H9 (cell line): ENCODE data around the gene RABGEF1. TPM values are rescaled to one million over a fixed set of nuclear protein-coding genes. Genes with fewer than 3 reads are reported as not detected.

Experiments
- DNase-seq: peaks from one replicate; pipeline ENCODE4 v3.0.0-alpha.2; 2017
- H2AFZ ChIP-seq: one replicate; pipeline ENCODE4 v1.6.1; 2013; ENCODE audit warnings: mild to moderate bottlenecking, low read length, control low read depth, moderate library complexity
- H2AK5ac ChIP-seq: 2 replicates; pipeline ENCODE4 v1.6.1; 2013; ENCODE audit warnings: low read length, control low read depth, mixed read lengths; ENCODE audit not compliant: insufficient read length
- H2BK120ac ChIP-seq: one replicate; pipeline ENCODE4 v1.6.1; 2013; ENCODE audit warnings: low read depth, mild to moderate bottlenecking, low read length, control low read depth, inconsistent platforms; ENCODE audit not compliant: poor library complexity, severe bottlenecking
- H2BK12ac ChIP-seq: 2 replicates; pipeline ENCODE4 v1.6.1; 2013; ENCODE audit warnings: low read length, control low read depth, mixed read lengths, low read depth; ENCODE audit not compliant: insufficient read length
- H2BK15ac ChIP-seq: 2 replicates; pipeline ENCODE4 v1.6.1; 2013; ENCODE audit warnings: low read depth, low read length, control low read depth
- H2BK20ac ChIP-seq: one replicate; pipeline ENCODE4 v1.6.1; 2013; ENCODE audit warnings: low read depth, mild to moderate bottlenecking, low read length, control low read depth, inconsistent platforms; ENCODE audit not compliant: poor library complexity, severe bottlenecking
- H2BK5ac ChIP-seq: 2 replicates; pipeline ENCODE4 v1.6.1; 2013; ENCODE audit warnings: low read length, control low read depth, mixed read lengths; ENCODE audit not compliant: insufficient read length
- H3K14ac ChIP-seq: 2 replicates; pipeline ENCODE4 v1.6.1; 2013; ENCODE audit warnings: low read length, control low read depth; ENCODE audit not compliant: insufficient read depth
- H3K18ac ChIP-seq: 2 replicates; pipeline ENCODE4 v1.6.1; 2013; ENCODE audit warnings: low read depth, mild to moderate bottlenecking, mixed read lengths, low read length, control low read depth; ENCODE audit not compliant: insufficient read length
- H3K23ac ChIP-seq: 2 replicates; pipeline ENCODE4 v1.6.1; 2013; ENCODE audit warnings: low read length, control low read depth, mixed read lengths, low read depth; ENCODE audit not compliant: insufficient read length
- H3K23me2 ChIP-seq: 2 replicates; pipeline ENCODE4 v1.6.1; 2013; ENCODE audit warnings: low read depth, mild to moderate bottlenecking, mixed read lengths, low read length, control low read depth; ENCODE audit not compliant: insufficient read length, poor library complexity, severe bottlenecking
- H3K27ac ChIP-seq: 2 replicates; pipeline ENCODE4 v1.5.1; 2013; ENCODE audit warnings: low read length, control low read depth, mixed read lengths, low read depth; ENCODE audit not compliant: insufficient read length
- H3K27me3 ChIP-seq: 2 replicates; pipeline ENCODE4 v1.6.1; 2013; ENCODE audit warnings: low read length, control low read depth, inconsistent platforms; ENCODE audit not compliant: insufficient read depth
- H3K4ac ChIP-seq: 2 replicates; pipeline ENCODE4 v1.6.1; 2013; ENCODE audit warnings: low read depth, mild to moderate bottlenecking, control low read depth, inconsistent platforms, low read length, moderate library complexity
- H3K4me1 ChIP-seq: 2 replicates; pipeline ENCODE4 v1.6.1; 2013; ENCODE audit warnings: low read length, control low read depth, inconsistent platforms; ENCODE audit not compliant: insufficient read depth
- H3K4me2 ChIP-seq: 2 replicates; pipeline ENCODE4 v1.6.1; 2013; ENCODE audit warnings: low read length, control low read depth, mixed read lengths; ENCODE audit not compliant: insufficient read length, insufficient read depth
- H3K56ac ChIP-seq: 2 replicates; pipeline ENCODE4 v1.6.1; 2013; ENCODE audit warnings: low read depth, mild to moderate bottlenecking, mixed read lengths, low read length, control low read depth; ENCODE audit not compliant: insufficient read length
- H3K79me1 ChIP-seq: 2 replicates; pipeline ENCODE4 v1.6.1; 2013; ENCODE audit warnings: low read depth, mild to moderate bottlenecking, moderate library complexity, low read length, control low read depth, inconsistent platforms; ENCODE audit not compliant: insufficient read depth, poor library complexity, severe bottlenecking
- H3K79me2 ChIP-seq: 2 replicates; pipeline ENCODE4 v1.6.1; 2013; ENCODE audit warnings: low read length, control low read depth, inconsistent platforms; ENCODE audit not compliant: insufficient read depth
- H3K9ac ChIP-seq: 2 replicates; pipeline ENCODE4 v1.6.1; 2013; ENCODE audit warnings: low read length, control low read depth, mixed read lengths; ENCODE audit not compliant: insufficient read length; ENCODE audit errors: extremely low read depth
- H3K9me3 ChIP-seq: one replicate; pipeline ENCODE4 v1.6.1; 2013; ENCODE audit warnings: low read depth, low read length, inconsistent platforms; ENCODE audit not compliant: control insufficient read depth
- H3T11ph ChIP-seq: one replicate; pipeline ENCODE4 v1.6.1; 2013; ENCODE audit warnings: mild to moderate bottlenecking, low read length, control low read depth, inconsistent platforms
- H4K20me1 ChIP-seq: one replicate; pipeline ENCODE4 v1.6.1; 2013; ENCODE audit not compliant: control insufficient read depth, insufficient read length, insufficient read depth
- H4K5ac ChIP-seq: 2 replicates; pipeline ENCODE4 v1.6.1; 2013; ENCODE audit warnings: low read depth, mild to moderate bottlenecking, mixed read lengths, low read length, control low read depth; ENCODE audit not compliant: insufficient read length
- H4K8ac ChIP-seq: replicated peaks from 2 replicates; pipeline ENCODE4 v1.6.1; 2013; ENCODE audit warnings: low read length, control low read depth, mixed read lengths, low read depth; ENCODE audit not compliant: insufficient read length
- H4K91ac ChIP-seq: 2 replicates; pipeline ENCODE4 v1.6.1; 2013; ENCODE audit warnings: low read depth, mild to moderate bottlenecking, moderate library complexity, mixed read lengths, low read length, control low read depth; ENCODE audit not compliant: insufficient read length
- H3K27ac Mint-ChIP-seq, 3 experiments: 2 replicates in 2 of 3; 3 replicates in 1 of 3; pipeline ENCODE4 v1.8.0; 2020 to 2021; ENCODE audit warnings: mixed read lengths in 3 of 3, mild to moderate bottlenecking in 1 of 3, moderate library complexity in 1 of 3
- H3K27me3 Mint-ChIP-seq: 2 replicates; pipeline ENCODE4 v1.8.0; 2021; ENCODE audit warnings: low read depth, mild to moderate bottlenecking, moderate library complexity, mixed read lengths
- H3K36me3 Mint-ChIP-seq, 3 experiments: 2 replicates in 2 of 3; 3 replicates in 1 of 3; pipeline ENCODE4 v1.8.0; 2020 to 2021; ENCODE audit warnings: low read depth in 3 of 3, mixed read lengths in 3 of 3; ENCODE audit not compliant: insufficient read depth in 1 of 3
- H3K4me1 Mint-ChIP-seq, 2 experiments: 2 replicates each; pipeline ENCODE4 v1.8.0; 2020; ENCODE audit warnings: mixed read lengths in 2 of 2
- H3K4me3 Mint-ChIP-seq, 2 experiments: 2 replicates in 1 of 2; 3 replicates in 1 of 2; pipeline ENCODE4 v1.8.0; 2020 to 2021; ENCODE audit warnings: mild to moderate bottlenecking in 2 of 2, mixed read lengths in 2 of 2, moderate library complexity in 1 of 2
- H3K9me3 Mint-ChIP-seq, 2 experiments: 2 replicates in 1 of 2; 3 replicates in 1 of 2; pipeline ENCODE4 v1.8.0; 2020; ENCODE audit warnings: mild to moderate bottlenecking in 2 of 2, mixed read lengths in 2 of 2, moderate library complexity in 1 of 2
- WGBS: extraction: QIAGEN DNeasy Blood & Tissue Kit; methylation state at CpG from one replicate; pipeline ENCODE4 v1.1.7; 2013; ENCODE audit warnings: missing lambda C conversion rate, low lambda C conversion rate, mixed read lengths; ENCODE audit not compliant: insufficient read length; ENCODE audit errors: extremely low coverage; 5-methylcytosine and 5-hydroxymethylcytosine counted together
- total RNA-seq: library from RNA; stranded (reverse); gene quantifications from 2 replicates; pipeline ENCODE4 v1.2.1, GENCODE V29; 2021
- TF ChIP-seq, protein P1 (sequence below): fragments of 200-600 bp; sonication (generic); conservative IDR thresholded peaks from 3 replicates; pipeline ENCODE4 v1.8.0; 2021; ENCODE audit warnings: antibody characterized with exemption, mild to moderate bottlenecking

RABGEF1 gene
- total RNA-seq, 1 experiment from 2014 or later, result 17.3 TPM

DNA sequence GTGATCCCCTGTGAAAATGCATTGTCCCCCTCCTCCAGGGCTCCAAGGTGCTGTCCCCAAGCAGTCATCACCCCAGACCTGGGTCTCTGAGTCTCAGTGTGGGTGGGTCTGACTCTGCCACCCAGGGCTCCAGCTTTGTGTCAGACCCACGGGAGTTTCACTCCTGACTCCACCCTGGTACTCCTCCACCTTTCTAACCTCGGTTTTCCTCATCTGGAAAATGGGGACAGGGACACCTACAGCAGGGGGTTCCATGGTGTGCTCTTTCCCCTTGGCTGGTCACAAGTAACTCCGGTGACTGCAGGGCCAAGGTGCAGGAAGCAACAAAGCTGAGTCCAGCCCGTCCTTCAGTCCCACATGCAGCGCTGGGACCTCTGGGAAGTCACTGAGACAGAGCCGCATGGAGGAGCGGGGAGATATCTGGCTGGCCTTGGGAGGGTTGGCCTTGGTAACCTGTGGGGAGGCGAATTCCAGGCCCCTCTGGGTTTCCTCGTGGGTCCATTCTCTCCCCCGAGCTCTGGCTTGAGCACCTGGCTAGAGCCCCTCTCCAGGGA lies 41.8 kb upstream of the RABGEF1 start:
- Histone ChIP-seq H4K91ac (no peak overlapping the region), H3K79me1 (no peaks in the 10 kb centered on the region), H3T11ph (no peak overlapping the region), H3K23me2 (no peaks in the 10 kb centered on the region), H2AFZ (no peak overlapping the region), H3K18ac (no peak overlapping the region), H4K20me1 (no peaks in the 10 kb centered on the region), H4K8ac (no peak overlapping the region), H3K56ac (no peak overlapping the region), H2BK20ac (no peak overlapping the region), H3K27ac (no peak overlapping the region), H3K9me3 (no peaks in the 10 kb centered on the region), H3K4ac (no peak overlapping the region), H3K79me2 (no peaks in the 10 kb centered on the region), H2AK5ac (no peak overlapping the region), H3K4me1 (no peaks in the 10 kb centered on the region), H3K14ac (peak overlapping the region; percentile 49; the same call in 1 of the 2 replicates), H3K4me2 (no peak overlapping the region), H3K27me3 (no peaks in the 10 kb centered on the region), H2BK15ac (no peak overlapping the region), H2BK5ac (no peak overlapping the region), H2BK120ac (no peak overlapping the region), H2BK12ac (no peak overlapping the region), H4K5ac (no peak overlapping the region), H3K9ac (no peak overlapping the region), H3K23ac (no peak overlapping the region)
- no peaks in the 10 kb centered on the region for H3K9me3 Mint-ChIP-seq
- H3K4me3 Mint-ChIP-seq, result no peak overlapping the region
- peaks cover 8 to 24% of the 10 kb centered on the region in 2 experiments for H3K4me1 Mint-ChIP-seq
- peaks cover 1% of the 10 kb centered on the region for H3K27me3 Mint-ChIP-seq
- peaks cover 0 to 7% (median 0%) of the 10 kb centered on the region in 3 experiments; a peak in 3 of 7 replicates for H3K36me3 Mint-ChIP-seq
- no peak overlapping the region for H3K27ac Mint-ChIP-seq
- TF ChIP-seq, protein P1, sequence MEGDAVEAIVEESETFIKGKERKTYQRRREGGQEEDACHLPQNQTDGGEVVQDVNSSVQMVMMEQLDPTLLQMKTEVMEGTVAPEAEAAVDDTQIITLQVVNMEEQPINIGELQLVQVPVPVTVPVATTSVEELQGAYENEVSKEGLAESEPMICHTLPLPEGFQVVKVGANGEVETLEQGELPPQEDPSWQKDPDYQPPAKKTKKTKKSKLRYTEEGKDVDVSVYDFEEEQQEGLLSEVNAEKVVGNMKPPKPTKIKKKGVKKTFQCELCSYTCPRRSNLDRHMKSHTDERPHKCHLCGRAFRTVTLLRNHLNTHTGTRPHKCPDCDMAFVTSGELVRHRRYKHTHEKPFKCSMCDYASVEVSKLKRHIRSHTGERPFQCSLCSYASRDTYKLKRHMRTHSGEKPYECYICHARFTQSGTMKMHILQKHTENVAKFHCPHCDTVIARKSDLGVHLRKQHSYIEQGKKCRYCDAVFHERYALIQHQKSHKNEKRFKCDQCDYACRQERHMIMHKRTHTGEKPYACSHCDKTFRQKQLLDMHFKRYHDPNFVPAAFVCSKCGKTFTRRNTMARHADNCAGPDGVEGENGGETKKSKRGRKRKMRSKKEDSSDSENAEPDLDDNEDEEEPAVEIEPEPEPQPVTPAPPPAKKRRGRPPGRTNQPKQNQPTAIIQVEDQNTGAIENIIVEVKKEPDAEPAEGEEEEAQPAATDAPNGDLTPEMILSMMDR, result no peak
- no peak for DNase-seq
- no CpG with 5 or more reads among the region's 10 CpGs for WGBS
